Left colon (tissue), 2 donors: ENCODE data around the gene JAK3. TPM values are rescaled to one million over a fixed set of nuclear protein-coding genes. Genes with fewer than 3 reads are reported as not detected.

Experiments used
- ATAC-seq: fragments of 200-7000 bp; cut with Tn5 transposase; one replicate; pipeline ENCODE4 v1.9.1; 2020; ENCODE audit warnings: mild to moderate bottlenecking, moderate library complexity
- DNase-seq, 2 donors: peaks; one replicate each; pipeline ENCODE4 v3.0.0-alpha.2; 2020
- intact Hi-C, 2 donors: fragments of 100-400 bp; cut with DNase I in 1 of 2; cut with micrococcal nuclease in 1 of 2; formaldehyde crosslinking; loops; one replicate each; pipeline versions ENCODE4 v1.11.2 to v1.14.0; 2022; cut with DNase I, micrococcal nuclease
- total RNA-seq, 2 donors: library from RNA; stranded (reverse); fragmentation: NEBNext Ultra II Directional; extraction: Animal tissue kit (Norgen Biotek cat#: 25700); gene quantifications; one replicate each; pipeline ENCODE4 v1.2.1, GENCODE V29; 2021
- donor health status: DM: no; HTN: no; CAD: no.
- donor health status: DM: yes; HTN: yes; CAD: no.

Gene JAK3
- total RNA-seq, 2 donors from 2014 or later = 2.7 to 3.7 TPM

- no peak for DNase-seq
- intact Hi-C loops = no loop called here
- ATAC-seq = no peak
Observed at GRCh38 chr19:17843908-17844490, 3.8 kb downstream of the JAK3 start.

GRCh38 chr19:17843292-17843827, 4.4 kb downstream of the JAK3 start:
- no peak for DNase-seq
- no peak for ATAC-seq
- intact Hi-C loops = no loop called here

DNA sequence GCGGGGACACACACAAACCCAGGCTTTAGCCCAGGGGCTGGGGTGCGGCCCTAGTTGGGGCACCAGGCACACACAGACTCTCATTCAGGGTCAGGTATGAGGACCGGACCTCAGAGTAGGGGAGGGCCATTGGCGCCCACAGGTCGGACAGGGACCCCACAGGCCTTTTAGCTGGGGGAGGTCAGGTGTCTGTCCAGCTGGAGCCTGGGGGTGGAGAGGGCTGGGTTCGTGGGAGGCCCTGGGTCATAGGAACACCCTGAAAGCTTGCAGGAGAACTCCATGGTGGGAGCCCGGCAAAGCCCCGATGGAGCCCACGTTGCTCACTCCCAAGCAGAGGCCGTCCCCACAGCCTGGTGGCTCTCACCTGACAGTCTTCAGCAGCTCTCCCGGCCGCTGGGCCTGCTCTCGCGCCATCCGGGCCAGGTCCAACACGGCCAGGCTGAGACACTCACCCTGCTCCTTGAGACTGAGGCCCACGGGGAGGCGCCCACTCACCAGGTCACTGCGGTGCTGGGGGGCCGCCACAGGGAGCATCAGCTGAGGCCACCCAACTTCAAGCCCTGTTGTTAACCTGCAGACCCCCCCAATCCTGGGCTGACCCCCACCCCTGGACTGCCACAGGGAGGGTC, 5.0 kb downstream of the JAK3 start:
- ATAC-seq (no peak), DNase-seq (no peak)
- intact Hi-C loops = no loop called here

DNA sequence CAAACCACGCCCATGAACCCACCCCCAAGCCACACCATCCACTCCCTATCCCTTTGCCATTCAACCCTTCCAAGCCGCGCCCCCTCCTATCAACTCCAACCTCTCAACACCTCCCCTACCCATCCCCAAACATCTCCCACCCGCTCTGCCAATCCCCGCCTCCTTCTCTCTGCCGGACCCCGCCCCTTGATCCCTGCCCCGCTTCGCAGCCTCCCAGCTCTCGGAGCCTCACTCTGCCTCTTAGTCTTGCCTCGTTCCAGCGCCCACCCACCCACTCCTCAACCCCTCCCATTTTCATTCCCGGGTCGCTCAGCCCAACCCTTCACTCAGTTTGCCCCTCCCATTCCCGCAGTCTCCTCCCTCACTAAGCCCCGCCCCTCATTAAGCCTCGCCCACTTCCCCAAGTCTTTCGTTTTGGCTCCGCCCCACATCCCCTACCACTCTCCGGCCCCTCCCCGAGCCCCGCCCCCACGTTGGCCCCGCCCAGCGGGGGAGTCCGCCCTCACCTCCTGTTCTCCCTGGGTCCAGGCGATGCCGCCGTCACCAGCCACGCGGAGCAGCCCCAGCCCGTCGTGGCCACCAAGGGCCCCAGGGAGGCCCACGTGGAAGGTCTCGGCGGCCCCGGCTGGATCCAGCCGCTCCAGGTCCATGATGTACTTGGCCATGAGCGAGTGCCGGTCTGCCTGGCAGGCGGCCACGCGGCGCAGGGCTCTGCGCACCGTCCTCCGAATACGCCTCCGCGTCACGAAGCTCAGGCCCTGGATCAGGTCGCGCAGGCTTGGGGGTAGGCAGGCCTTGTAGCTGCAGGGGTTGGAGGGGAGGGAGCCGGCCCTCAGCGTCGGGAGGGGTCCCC, 5.7 kb downstream of the JAK3 start:
- intact Hi-C loops = no loop called here
- peak; percentile 76 to 79 for DNase-seq
- ATAC-seq = peak; percentile 90

- ATAC-seq (peak; percentile 53), DNase-seq (no peak)
- intact Hi-C loops = no loop called here
Observed at GRCh38 chr19:17841371-17841809, 6.4 kb downstream of the JAK3 start.

GRCh38 chr19:17840019-17840418, 7.8 kb downstream of the JAK3 start:
- DNase-seq (no peak), ATAC-seq (no peak)
- intact Hi-C loops = no loop called here

- intact Hi-C loops = no loop called here
- ATAC-seq (no peak), DNase-seq (no peak)
Observed at GRCh38 chr19:17837972-17838371, 9.8 kb downstream of the JAK3 start.

- ATAC-seq (no peak), DNase-seq (no peak)
- intact Hi-C loops = no loop called here
Observed at GRCh38 chr19:17836530-17836929, 11.3 kb downstream of the JAK3 start.

DNA sequence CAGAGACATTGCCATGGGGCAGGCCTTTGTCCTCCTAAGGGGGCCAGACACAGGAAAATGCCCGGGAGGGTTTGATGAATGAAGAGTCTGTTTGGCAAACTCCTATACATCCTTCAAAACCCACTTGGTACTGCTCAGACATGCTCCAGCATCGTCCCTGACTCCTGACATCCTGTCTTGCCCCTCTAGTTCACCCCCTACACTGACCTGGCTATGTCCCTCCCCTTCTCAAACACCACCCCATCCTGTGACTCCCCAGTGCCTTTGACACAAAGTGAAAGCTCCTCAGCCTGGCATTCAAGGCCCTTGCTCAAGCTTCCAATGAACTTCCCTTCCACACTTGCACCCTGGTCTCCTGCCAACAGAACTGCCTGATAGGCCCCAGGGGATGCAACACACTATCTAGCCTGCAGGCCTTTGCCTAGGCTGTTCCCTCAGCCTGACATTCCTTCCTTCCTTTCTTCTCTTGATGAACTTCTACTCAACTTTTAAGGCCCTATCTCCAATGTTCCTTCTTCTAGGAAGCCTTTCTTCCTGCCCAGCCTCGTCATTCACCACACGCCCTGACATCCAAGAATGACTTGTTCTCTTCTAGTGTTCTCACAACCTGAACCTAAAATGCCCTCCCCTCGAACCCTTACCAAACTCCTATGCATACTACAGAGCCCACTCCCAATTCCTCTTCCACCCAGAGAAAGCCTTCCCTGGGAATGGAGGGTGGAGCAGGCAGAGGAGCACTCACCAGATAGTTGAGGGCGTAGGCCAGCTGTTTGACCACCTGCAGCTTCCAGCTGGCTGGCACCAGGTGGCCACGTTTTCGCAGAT, 12.4 kb downstream of the JAK3 start:
- intact Hi-C loops = no loop called here
- ATAC-seq = no peak
- DNase-seq = no peak

DNA sequence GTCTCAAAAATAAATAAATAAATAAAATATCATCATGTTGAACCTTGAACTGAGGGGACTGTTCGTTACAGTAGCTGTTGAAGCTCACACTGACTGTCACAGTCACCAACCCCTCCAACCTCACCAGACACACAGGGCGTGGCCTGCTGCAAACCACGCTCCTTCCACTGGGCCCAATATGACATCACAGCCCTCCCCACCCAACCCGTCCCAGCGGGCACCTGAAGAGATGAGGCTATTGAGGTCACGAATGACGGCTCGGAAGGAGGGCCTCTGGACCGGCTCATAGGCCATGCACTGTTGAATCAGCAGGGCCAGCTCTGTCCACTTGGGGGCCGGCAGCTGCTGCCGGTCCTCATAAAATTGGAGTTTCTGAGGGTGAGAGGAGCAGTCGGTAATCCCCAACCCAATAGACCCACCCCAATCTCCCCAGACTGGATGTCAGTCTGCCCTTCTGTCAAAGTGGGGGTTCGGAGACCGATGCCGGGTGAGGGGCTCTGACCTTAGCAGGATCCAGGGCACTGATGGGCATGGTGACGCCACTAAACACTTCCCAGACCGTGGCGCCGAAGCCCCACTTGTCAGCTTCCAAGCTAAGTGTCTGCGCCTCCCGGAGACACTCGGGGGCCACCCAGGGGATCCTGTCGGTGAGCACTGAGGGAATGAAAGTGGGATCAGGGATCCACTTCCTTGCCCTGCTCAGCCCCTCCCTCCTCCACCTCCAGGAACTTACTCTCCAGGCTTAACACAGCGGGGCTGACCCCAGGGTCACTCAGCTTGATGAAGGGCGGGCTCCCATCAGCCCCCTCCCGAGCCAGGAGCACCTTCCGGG, 13.2 kb downstream of the JAK3 start:
- intact Hi-C loops = no loop called here
- DNase-seq (no peak), ATAC-seq (no peak)

GRCh38 chr19:17832443-17833208, 15.2 kb downstream of the JAK3 start:
- ATAC-seq = no peak
- intact Hi-C loops = no loop called here
- DNase-seq = no peak

DNA sequence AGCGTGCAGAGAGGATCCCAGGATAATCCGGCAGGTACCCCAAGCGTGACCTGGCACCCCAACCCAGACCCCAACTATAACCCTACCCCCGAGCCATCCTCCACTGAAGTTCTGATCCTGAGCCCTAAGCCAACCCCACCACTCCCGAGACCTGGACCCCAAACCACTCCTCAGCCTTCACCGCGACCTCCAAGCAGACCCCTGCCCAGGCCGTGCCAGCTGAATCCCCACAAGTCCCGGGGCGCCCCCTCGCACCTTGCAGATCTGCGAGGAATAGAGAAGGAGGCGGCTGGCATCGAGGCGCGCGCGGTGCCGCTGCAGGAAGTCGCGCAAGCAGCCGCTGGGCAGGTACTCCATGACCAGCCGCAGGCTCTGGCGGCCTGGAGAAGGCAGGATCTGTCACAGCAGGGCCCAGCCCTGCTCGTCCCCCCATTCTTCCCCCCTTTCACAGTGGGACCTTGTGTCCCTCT, 16.3 kb downstream of the JAK3 start:
- ATAC-seq (peak; percentile 30), DNase-seq (no peak)
- intact Hi-C loops = no loop called here

DNA sequence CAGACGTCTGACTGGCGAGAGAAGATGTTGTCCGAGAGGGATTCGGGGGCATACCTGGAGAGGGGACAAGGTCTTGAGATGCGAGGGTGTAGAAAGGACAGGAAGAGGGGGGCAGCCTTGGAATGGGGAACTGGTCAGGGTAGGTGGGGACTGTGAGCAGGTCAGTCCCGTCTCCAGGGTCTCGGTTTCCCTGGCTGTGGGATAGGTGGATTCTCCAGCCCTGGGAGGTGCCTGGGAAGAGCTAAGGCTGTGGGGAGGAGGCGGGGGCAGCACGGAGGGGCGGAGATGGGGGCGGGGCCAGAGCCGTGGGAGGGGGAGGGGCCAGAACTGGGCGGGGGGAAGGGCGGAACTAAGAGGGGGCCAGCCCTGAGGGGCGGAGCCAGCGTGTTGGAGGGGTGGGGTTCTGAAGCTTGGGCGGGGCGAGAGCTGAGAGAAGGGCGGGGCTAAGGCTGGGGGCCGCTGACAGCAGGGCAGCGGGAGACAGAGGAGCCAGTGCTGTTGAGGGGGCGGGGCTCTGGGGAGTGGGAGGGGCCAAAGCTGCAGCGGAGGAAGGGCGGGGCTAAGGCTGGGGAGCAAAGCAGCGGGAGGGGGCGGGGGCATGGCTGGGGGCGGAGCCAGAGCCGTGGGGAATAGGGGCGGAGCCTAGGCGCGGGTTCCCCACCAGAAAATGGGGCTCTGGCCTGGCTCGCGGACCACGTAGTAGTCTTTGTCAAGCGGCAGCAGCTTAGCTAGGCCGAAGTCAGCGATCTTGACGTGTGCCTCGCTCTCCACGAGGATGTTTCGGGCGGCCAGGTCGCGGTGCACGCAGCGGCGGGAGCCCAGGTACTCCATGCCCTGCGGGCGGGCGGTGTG, 17.0 kb downstream of the JAK3 start:
- DNase-seq (peak; percentile 82 to 88), ATAC-seq (peak; percentile 92)
- intact Hi-C loops = no loop called here

GRCh38 chr19:17829855-17830566, 17.8 kb downstream of the JAK3 start:
- intact Hi-C loops = no loop called here
- DNase-seq = peak; percentile 60
- peak; percentile 56 for ATAC-seq

- no peak for ATAC-seq
- intact Hi-C loops = no loop called here
- DNase-seq = no peak
Observed at GRCh38 chr19:17826508-17827056, 21.2 kb downstream of the JAK3 start.

GRCh38 chr19:17824339-17824738, 23.4 kb downstream of the JAK3 start:
- intact Hi-C loops = no loop called here
- ATAC-seq = no peak
- no peak for DNase-seq
